SKM-1 treated with dmso at 0.1 percent for 144 hours (cell line): ENCODE measurements around the gene TTLL9.

Experiments used
- DNase-seq: peaks from one replicate; lab custom pipeline; 2025; ENCODE audit not compliant: unreplicated experiment; lab: John Stamatoyannopoulos, UW

The TTLL9 gene

DNA sequence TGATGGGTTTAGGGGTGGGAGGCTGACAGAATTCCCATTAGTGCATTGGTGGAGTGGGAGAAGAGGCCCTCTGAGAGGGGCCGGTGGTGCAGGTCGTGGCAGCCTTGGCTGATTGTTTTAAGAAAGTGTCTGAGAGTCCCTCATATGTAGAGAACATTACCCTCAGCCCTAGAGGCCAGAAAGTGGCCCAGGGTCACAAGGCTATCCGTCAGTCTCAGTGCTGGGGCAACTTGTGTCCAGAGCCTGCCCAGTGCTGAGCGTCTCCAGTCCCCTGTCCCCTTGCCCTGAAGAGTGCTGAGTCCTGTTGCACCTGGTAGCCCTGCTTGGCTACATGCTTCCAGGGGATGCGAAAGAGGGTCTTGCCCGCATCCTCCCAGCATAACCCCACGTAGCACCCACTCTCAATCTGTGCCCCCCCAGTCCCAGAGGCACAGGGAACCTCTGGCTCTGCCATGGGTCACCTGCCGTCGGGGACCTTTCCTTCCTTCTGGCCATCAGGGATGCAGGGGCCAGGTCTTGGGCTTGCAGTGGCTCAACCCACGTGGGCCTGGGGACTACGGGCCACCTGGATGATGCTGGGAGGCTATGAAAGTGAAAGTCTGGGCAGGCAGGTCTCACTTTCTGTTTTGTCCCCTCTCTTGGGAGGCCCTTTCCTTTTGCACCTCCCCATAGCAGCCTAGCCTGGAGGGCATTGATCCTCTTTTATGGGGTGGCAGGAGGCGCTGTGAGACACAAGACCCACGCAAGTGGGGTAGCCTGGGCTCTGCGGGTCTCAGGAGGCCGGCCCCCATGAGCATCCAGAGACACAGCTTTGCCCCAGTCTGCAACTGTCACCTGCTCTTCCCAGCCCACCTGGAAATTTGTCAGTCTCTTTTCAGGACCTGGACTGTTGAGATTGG is 12.3 kb upstream of the TTLL9 start:
- no peak for DNase-seq

- no peak for DNase-seq
These were observed 11.7 kb upstream of the TTLL9 start for GRCh38 chr20:31858760-31859083.

DNA sequence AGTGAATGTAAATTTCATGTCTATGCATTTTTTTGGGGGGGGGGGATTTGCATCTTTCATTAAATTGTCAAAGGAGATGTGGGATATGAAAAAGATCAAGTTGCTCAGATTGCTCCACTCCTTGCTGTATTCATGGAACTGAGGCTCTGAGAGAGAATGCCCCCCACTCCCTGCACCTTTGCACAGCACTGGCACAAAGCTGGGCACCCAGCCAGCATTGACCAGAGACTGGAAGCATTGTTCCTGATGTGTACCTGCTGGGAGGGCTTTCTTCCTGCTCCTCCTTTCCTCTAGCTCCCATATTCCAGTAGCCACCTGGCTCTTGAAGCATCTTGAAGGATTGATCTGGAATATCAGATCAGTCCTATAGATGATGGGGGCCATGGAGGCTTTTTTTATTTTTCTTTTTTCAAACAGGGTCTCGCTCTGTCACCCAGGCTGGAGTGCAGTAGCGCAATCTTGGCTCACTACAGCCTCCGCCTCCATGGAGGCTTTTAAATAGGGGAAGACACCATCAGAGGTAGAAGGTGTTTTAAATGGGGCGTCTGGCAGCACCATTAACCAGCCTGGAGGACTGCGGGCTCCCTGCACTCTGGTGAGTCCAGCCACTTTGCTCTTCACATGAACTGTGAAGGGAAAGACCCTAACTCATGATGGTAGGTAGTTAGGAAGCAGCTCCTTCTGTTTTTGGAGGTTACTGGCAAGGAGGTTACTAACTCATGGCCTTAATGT is 11.0 kb upstream of the TTLL9 start:
- DNase-seq, result no peak

- no peak for DNase-seq
These were observed 10.4 kb upstream of the TTLL9 start for GRCh38 chr20:31859998-31860380.

- DNase-seq, result no peak
These were observed 9.9 kb upstream of the TTLL9 start for GRCh38 chr20:31860390-31861134.

DNA sequence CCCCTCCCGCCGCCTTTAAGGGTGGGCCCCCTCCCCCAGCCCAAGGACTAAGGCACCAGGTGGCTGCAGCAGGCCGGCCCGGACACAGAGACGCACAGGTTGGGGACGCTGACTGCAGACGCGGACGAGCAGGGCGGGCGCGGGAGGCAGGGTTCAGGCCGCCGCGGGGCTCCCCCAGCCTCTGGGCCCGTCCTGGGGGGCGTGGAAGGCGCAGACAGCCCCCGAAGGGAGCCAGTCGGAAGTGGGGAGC is 9.4 kb upstream of the TTLL9 start:
- no peak for DNase-seq

GRCh38 chr20:31861385-31862156 is 8.9 kb upstream of the TTLL9 start:
- no peak for DNase-seq

- DNase-seq, result no peak
These were observed 8.3 kb upstream of the TTLL9 start for GRCh38 chr20:31862157-31862470.

DNA sequence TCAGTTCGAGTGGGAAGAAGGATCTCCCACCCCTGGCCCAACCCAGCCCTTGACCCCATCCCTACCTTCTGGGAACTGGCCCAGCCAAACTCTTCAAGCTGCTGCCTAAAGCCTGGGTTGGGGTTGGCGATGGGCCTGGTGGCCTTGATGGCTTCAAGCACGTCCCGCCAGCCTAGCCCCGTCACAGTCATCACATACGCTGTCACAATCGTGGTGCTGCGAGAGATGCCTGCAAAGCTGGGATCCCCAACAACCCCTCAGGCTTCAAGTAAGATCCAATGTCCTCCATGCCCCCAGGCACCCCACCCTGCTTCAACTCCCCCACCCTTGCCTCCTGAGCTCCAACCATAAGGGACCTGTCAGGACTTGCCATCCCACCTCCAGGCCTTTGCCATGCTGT is 7.9 kb upstream of the TTLL9 start:
- DNase-seq, result no peak

DNA sequence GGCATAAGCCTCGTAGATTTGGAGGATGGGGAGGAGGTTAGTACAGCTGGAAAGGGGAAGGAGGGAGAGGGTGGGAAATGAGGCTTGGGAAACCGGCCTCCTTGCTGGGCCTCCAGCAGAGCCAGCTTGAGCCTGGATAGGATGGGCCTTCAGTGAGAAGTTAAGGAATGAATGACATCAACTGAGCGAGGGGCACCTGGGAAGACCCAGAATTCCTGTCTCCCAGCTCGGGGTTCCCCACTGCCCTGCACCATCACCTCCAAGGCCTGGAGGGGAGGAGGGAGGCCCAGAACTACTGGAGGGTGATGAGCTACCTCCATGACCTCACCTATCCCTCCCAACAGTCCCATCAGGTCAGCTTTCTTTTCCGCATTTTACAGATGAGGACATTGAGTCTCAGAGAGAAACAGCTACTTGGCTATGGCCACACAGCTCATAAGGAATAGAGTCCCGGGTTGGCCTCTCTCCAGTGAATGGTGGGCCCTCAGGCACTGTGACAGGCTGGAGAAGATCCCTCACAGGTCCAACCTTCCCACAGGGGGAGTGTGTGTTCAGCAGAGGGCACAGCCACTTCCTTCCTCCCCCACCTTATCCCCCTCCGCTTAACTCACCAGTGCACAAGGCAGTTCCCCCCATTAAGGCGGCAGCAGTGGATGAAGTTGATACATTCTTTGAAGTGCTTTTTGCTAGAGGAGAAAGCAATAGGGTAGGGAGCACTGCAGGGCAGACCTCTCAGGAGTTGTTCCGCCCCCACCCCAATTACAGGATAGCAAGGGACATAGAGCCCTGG is 6.9 kb upstream of the TTLL9 start:
- no peak for DNase-seq

GRCh38 chr20:31864521-31865400 is 5.7 kb upstream of the TTLL9 start:
- DNase-seq, result no peak

DNA sequence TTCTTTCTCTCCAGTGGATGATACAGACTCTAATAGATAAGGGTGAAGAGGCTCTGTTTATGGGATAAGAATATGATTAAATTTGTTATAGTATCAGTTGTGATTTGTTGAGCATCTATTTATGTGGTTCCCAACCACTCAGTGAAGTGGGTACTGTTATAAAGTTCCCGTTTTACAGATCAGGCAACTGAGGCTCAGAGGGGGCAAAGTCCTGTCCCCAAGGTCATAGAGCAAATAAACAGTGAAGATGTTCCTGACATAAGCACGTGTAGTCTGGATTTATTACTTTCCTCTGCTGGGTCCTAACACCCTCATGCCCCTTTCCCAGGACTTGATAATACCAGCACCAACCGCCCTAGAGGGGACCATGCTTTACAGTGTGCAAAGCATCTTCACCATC is 4.2 kb upstream of the TTLL9 start:
- no peak for DNase-seq

DNA sequence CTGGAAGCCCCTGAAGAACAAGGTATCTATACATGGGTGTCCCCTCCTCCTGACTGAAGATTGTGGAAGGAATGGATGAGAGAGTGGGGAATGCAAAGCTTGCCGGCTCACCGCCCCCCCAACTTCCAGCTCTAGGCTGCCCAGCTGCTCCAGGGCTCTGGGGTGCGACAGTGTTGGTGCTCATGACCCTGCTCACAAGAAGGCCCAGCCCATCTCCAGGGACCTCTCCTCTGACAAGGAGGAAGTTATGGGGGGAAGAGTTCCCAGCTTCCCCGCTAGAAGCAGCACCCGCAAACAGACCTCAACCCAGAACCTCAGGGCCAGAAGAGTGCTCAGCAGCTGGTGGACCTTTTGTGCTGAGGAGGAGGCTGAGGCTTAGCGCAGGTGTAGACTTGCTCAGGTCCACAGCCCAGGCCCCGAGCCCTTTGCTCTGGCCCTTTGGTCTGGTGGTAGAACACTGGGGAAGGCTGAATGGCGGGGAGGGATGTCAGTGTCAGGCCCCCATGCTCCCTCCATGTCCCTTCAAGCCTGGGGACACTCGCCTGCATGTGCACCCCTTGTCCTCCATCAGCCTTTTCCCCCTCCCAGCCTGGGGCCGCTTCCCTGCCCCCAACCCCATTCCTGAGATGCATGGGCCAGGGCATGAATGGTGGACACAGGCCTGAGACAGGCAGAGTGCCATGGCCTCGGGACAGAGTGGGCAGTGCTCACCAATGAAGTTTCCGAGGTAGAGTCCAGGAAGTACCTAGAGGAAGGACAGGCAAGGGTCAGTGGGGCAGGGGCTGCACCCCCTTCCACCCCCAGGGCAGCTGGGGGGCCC is 1.4 kb upstream of the TTLL9 start:
- no peak for DNase-seq

GRCh38 chr20:31869673-31869941 is 827 bp upstream of the TTLL9 start:
- DNase-seq, result no peak

- no peak for DNase-seq
These were observed 538 bp downstream of the TTLL9 start for GRCh38 chr20:31870726-31871617.

- no peak for DNase-seq
These were observed 1.2 kb downstream of the TTLL9 start for GRCh38 chr20:31871618-31871954.

GRCh38 chr20:31872406-31872805 is 2.0 kb downstream of the TTLL9 start:
- DNase-seq, result no peak

DNA sequence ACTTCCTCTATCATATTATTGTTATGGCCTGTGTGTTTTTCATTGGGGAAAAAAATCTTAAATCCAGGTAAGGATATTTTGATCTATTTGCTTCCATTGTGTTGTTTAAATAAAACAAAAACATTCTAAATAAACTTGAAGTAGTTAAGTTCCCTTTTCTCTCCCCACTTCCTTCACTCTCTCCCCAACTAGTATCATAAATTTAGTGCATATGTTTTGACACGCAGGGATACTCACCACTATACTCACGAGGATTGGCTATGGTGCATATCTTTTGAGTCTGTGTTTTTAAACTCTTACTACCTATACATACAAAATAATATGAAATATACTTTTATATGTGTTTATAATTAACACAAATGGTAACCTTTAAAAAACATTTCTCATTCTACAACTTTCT is 5.2 kb downstream of the TTLL9 start:
- no peak for DNase-seq
